ENCODE results near the gene B3GAT3. TPM values are rescaled to one million over a fixed set of nuclear protein-coding genes. Genes with fewer than 3 reads are reported as not detected.
A peak's percentile ranks its signal among the peaks of the same experiment; 100 is the strongest.

The B3GAT3 gene
- total RNA-seq, 1 experiment from 2014 or later = 58.3 TPM

DNA sequence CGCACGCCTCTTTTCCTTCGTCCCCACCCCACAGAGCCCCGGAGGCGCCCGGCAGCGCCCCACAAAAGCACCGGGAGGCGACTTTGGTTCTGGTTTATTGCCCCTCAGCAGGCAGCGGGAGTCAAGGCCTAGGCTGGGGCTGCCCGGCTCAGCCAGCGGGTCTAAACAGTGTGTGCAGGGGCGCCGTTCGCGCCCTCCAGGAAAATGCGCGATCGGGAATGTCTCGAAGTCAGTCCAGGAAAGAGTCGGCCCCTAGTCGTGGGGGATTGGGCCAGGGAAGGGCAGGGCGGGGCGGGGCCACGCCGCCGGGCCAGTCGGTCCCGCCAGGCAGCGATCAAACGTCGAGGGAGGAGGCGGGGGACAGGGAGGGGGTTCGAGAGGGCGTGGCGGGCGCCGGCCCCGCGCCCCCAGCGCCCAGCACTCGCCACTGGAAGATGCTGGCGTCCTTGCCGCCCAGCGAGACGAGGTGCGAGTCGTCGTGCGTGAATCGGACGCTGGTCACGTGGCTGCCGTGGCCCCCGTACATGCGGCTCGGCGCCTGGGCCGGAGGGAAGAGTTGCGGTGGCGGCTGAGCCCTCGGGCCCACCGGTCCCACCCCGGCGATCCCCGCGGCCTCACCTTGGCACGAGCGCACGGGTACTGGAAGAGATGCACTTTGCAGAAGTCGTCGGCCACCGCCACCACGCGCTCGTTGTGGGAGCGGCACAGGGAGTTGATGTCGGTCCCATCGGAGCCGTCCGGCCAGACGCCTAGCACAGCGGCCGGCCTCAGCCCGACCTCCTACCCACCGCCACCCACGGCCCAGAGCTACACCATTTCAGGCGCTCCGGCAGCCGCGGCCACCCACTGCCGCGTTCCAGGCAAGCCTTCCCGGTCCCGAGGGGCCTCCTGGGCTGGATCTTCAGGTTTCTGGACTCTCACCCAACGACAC lies 19.4 kb downstream of the B3GAT3 start:
- Histone ChIP-seq H3K36me3 (replicated peaks; ENCODE audit: control insufficient read depth, insufficient read depth, low read length) (peaks cover 10% of the 10 kb centered on the region), H3K27me3 (ENCODE audit: control insufficient read depth, insufficient read depth, low read length) (peaks cover 23% of the 10 kb centered on the region)
- peak; percentile 97 for DNase-seq

DNA sequence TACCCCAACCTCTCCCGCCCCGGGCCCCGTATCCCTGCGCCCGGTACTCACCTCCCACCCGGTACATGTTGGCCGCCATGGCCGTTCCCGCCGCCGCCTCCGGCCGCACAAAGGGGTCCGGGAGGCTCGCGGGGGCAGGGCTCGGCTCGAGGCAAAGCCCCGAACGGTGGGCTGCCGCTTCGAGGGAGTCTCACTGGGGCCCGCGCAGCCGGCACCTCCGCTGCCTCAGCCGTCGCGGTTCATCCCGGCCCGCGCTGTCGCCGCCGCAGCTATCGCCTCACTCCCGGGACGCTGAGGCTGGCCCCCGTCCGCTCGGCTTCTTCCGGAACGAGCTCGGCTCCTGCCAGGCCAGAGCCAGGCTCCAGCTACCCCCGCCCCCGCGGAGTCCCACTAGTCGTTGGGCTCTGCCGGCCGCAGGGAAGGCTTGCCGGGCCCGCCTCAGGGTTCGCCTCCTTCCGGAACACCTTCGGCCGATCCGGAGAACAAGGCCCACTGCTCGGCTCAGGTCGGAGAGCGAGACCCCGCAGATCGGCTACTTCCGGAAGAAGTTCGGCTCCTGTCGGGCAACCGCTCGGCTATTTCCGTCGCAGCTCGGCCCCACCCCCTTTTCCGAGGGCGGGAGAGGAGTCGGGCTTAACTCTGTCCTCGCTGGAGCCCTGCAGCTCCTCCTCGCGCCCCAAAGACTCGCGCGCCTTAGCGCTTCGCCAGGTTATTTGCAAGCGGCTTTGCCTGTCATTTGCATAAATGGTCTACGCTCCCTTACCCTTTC lies 20.2 kb downstream of the B3GAT3 start, which contains the start of gene MTA2:
Gene MTA2, minus strand, starts transcription at position 494 of the 769 bp plus-strand sequence. Its CDS starts 415 bp downstream, at position 79.
- H3K4me3 ChIP-seq (ENCODE audit: insufficient read depth, low read depth, low read length) = peak within 1 kb of the TSS; percentile 95
- peak; percentile 98 for DNase-seq
- peaks cover 23% of the 10 kb centered on the region for H3K27me3 ChIP-seq (ENCODE audit: control insufficient read depth, insufficient read depth, low read length)
- peaks cover 14% of the 10 kb centered on the region for H3K36me3 ChIP-seq (replicated peaks; ENCODE audit: control insufficient read depth, insufficient read depth, low read length)

More for the DNA sequence above, 19.4 kb downstream of the B3GAT3 start:
- peak overlapping the region; percentile 95 for H3K4me3 ChIP-seq (ENCODE audit: insufficient read depth, low read depth, low read length)

DNA sequence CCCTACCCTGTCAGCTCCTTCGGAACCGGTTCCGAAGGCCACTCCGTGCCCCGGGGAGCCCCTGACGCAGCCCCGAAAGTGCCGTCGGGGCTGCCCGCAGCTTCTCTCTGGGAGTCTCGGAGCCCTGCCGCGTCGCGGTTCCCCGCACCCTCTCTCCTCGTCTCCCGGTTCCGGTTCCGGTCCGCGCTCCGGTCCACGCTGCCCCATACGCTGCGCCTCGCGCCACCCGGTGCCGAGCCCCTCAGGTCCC lies 20.7 kb downstream of the B3GAT3 start:
- Histone ChIP-seq H3K4me3 (ENCODE audit: insufficient read depth, low read depth, low read length) (peak overlapping the region; percentile 95), H3K36me3 (replicated peaks; ENCODE audit: control insufficient read depth, insufficient read depth, low read length) (peaks cover 18% of the 10 kb centered on the region), H3K27me3 (ENCODE audit: control insufficient read depth, insufficient read depth, low read length) (peaks cover 23% of the 10 kb centered on the region)
- peak; percentile 74 for DNase-seq

DNA sequence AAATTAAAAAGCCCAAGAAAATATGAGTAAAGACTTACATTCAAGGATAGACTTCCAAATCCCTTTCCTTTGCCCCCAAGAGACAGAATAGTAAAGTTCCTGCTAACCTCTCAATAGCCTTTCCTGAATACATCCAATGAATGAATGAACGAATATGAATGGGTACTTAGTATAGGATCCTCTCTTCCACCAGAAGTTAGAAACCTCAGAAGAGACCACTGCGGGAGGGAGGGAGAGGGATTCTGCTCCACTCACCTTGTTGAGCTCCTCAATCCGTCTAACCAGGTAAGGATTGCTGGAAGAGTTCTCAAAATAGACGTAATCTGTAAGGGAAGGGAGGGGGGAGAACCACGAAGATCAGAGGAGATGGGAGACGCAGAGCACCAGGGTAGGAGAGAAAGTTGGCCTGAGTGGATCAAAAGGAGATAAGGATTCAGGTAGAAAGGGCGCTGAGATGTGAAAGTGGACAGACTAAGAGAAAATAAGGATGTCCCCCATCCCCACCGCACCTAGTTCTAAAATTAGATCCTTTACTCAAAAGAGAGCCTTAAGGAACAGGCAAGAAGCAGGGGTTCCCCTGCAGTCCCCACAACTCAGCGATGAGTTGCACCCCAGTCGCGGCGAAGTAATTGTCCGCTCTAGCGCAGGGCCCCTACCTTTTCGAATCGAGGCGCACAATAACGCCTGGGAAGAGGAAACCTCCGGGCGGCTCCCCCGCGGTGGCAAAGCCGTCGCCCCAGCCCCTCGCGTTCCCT lies 21.2 kb downstream of the B3GAT3 start:
- peaks cover 23% of the 10 kb centered on the region for H3K27me3 ChIP-seq (ENCODE audit: control insufficient read depth, insufficient read depth, low read length)
- DNase-seq = peak; percentile 57
- peaks cover 23% of the 10 kb centered on the region for H3K36me3 ChIP-seq (replicated peaks; ENCODE audit: control insufficient read depth, insufficient read depth, low read length)
- peak overlapping the region; percentile 95 for H3K4me3 ChIP-seq (ENCODE audit: insufficient read depth, low read depth, low read length)

DNA sequence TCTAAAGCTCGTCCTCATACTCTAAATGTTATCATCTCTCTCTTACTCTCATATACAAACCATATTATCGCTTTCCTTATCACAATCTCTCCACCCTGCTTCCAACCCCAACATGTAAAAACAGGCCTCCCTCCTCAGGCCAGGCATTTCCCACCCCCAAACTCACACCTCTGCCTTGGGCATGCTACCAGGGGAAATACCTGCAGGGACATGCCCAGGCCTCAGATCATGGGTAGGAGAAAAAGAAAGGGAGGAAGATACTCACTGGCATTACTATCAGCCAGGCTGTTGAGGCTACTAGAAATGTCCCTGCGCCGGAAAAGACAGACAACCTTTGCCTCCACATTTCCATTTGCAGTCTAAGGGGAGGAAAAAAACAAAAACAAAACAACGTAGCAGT lies 21.9 kb downstream of the B3GAT3 start:
- Histone ChIP-seq H3K4me3 (ENCODE audit: insufficient read depth, low read depth, low read length) (peak overlapping the region; percentile 95; the same call in 1 of the 2 replicates), H3K36me3 (replicated peaks; ENCODE audit: control insufficient read depth, insufficient read depth, low read length) (peaks cover 28% of the 10 kb centered on the region), H3K27me3 (ENCODE audit: control insufficient read depth, insufficient read depth, low read length) (peaks cover 23% of the 10 kb centered on the region)
- DNase-seq = no peak

DNA sequence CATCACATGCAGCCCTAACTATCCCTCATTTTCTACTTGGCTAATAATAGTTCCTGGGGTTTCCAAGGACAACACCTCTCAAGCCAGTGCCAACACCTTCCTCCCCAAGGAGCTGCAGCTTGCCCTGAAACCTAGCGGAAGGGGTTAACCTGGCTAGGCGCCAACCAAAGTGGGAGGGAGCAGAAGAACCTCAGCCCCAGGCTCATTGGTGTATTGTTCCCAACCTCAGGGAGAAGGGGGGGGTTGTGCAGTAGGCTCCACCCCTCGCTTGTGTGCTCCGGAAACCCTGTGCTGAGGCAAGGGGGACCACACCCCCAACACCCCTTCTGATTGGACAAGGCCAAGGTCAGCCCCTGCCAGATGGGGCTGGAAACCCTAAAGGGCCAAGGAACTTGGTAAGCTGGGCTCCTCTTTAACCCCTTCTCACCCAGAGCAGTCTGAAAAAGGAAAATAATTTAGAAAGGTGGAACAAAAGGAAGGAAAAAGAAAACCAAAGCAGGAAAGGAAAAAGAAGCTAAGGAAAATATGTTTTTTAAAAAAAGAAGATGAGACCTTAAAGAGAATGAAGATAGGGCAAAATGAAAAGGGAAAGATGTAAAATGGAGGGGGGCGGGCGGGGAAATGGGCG lies 22.6 kb downstream of the B3GAT3 start:
- peaks cover 23% of the 10 kb centered on the region for H3K27me3 ChIP-seq (ENCODE audit: control insufficient read depth, insufficient read depth, low read length)
- H3K36me3 ChIP-seq (replicated peaks; ENCODE audit: control insufficient read depth, insufficient read depth, low read length) = peaks cover 29% of the 10 kb centered on the region
- peak; percentile 98 for DNase-seq
- no peak overlapping the region for H3K4me3 ChIP-seq (ENCODE audit: insufficient read depth, low read depth, low read length)

DNA sequence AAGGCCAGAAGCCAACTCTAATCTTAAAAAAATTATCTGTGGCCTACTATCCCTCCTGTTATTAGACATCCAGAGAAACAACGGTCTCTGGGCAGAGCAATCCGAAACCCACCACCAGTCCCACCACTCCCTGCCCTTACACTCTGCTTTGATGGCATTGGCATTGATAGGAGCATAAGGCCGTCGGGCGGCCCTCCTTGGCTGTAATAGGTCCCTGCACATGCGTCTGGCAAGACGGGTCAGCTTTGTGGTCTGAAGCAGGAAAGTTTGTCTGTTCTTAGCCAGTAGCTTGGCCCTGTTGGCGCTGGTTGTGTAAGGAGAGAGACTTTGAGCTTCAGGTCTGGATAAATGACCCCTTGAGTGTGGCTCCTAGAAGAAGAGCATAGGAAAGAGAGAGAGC lies 26.7 kb downstream of the B3GAT3 start:
- Histone ChIP-seq H3K27me3 (ENCODE audit: control insufficient read depth, insufficient read depth, low read length) (no peaks in the 10 kb centered on the region), H3K4me3 (ENCODE audit: insufficient read depth, low read depth, low read length) (no peak overlapping the region), H3K36me3 (replicated peaks; ENCODE audit: control insufficient read depth, insufficient read depth, low read length) (peaks cover 31% of the 10 kb centered on the region)
- no peak for DNase-seq

DNA sequence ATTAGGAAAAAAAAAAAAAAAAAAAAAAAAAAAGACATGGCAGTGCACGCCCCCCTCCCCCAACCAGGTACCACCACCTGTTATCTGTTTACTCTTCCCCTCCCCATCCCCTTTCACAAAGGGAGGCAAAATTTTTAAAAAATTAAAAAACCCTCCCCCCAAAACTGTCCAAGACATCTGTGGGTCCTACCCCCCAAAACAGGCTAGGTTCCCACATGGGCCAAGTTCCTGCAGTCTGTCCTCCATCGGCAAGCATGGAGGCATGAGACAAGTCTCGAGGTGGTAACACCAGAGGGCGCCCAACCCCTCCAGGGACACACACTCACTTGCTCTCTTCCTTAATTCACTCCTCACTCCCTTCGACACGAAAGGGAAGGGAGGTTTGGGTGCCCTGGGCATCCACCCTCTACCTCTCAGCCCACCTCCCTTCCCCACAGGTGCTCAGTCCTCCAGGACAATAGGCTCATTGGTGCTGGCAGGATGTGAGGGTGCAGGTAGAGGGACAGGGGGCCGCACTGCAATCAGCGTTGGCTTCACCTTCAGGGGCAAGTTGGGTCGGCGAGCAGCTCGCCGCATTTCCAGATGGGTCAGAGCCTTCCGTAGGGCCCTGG lies 28.2 kb downstream of the B3GAT3 start:
- Histone ChIP-seq H3K27me3 (ENCODE audit: control insufficient read depth, insufficient read depth, low read length) (no peaks in the 10 kb centered on the region), H3K36me3 (replicated peaks; ENCODE audit: control insufficient read depth, insufficient read depth, low read length) (peaks cover 33% of the 10 kb centered on the region), H3K4me3 (ENCODE audit: insufficient read depth, low read depth, low read length) (no peak overlapping the region)
- DNase-seq = peak; percentile 83

DNA sequence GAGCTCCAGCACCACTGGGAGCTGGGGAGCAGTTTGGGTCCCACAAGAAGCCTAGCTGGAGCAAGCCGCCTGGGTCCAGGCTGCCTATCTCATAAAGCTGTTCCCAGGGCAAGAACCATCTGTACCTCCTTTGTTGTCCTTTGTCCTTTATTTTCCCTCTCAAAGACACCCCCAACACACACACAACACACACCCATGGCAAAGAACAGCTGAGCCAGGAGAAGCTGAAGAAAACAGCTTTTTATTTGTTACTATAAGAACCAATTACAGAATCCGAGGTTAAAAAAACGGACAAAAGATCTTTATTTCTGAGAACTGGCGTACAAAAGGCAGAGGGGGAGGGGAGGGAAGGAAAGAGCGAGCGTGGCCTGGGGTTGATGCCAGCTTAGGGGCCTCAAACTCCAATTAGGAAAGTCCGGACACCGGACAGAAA lies 28.8 kb downstream of the B3GAT3 start:
- Histone ChIP-seq H3K27me3 (ENCODE audit: control insufficient read depth, insufficient read depth, low read length) (no peaks in the 10 kb centered on the region), H3K36me3 (replicated peaks; ENCODE audit: control insufficient read depth, insufficient read depth, low read length) (peaks cover 29% of the 10 kb centered on the region), H3K4me3 (ENCODE audit: insufficient read depth, low read depth, low read length) (no peak overlapping the region)
- DNase-seq = no peak

DNA sequence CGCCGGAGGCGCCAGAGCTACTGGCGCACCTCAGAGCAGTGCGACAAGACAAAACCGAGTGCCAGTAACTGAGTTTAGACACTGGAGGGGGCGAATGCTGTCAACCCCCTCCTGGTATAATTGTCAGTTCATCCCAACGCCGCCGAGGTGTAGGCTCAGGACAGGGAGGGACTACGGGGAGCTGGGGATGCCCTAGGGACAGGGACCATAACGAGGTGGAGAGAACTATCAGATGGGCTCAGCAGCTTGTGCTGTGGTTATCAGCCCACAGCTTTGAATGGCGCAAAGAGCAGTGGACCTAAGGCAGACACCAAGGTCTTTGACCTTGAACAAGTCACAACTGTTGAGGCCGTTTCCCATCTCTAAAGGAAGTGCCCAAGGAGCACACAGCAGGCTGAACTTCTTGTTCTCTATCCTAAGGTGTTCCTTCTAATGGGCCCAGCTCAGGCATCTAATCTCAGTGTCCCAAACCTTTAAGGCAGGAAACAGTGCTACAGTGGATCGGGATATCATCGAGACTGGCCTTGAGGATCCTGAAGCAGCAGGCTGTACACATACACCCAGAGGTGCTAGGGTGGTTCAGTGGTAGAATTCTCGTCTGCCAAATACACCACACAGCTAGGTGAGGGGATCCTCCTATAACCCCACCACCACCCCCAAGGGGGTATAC lies 29.5 kb downstream of the B3GAT3 start:
- DNase-seq = no peak
- H3K36me3 ChIP-seq (replicated peaks; ENCODE audit: control insufficient read depth, insufficient read depth, low read length) = peaks cover 26% of the 10 kb centered on the region
- H3K27me3 ChIP-seq (ENCODE audit: control insufficient read depth, insufficient read depth, low read length) = no peaks in the 10 kb centered on the region
- H3K4me3 ChIP-seq (ENCODE audit: insufficient read depth, low read depth, low read length) = peak overlapping the region; percentile 51

DNA sequence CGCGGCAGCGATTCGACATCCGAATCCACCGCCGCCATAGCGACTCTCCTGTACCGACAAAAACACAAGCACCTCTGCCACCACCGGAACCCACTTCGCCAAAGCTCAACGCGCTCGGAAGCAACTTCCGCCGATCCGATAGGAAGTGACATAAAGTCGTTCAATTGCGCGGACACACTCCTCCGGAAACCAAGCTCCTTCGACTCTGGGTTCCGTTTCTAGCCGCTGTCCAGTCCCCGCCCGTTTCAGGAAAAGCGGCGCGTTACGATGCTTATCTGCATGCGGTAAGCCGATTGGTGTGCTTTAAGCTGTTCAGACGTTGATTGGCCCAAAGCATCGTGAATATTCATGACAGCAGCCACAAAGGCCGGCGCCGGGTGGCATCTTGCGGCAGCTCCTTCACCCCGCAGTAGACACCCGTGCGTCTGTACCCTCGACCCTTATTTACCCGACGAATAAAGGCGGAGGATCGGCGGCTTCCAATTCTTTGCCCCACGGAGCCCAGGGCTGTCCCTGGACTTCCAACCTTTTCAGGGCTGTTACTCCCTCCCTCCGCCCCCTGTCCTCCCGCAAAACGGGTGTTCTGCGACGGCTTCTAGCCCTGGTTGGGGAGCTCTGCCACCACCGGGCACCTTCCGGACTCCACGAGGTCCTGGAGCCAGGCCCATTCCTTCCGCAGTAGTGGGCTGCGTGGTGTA lies 30.2 kb downstream of the B3GAT3 start, which contains the start of gene TUT1:
Gene TUT1, minus strand, starts transcription at position 76 of the 698 bp plus-strand sequence. Its CDS starts 38 bp downstream, at position 38.
- DNase-seq = peak; percentile 93
- Histone ChIP-seq H3K36me3 (replicated peaks; ENCODE audit: control insufficient read depth, insufficient read depth, low read length) (peaks cover 23% of the 10 kb centered on the region), H3K4me3 (ENCODE audit: insufficient read depth, low read depth, low read length) (peak within 1 kb of the TSS; percentile 51), H3K27me3 (ENCODE audit: control insufficient read depth, insufficient read depth, low read length) (no peaks in the 10 kb centered on the region)

DNA sequence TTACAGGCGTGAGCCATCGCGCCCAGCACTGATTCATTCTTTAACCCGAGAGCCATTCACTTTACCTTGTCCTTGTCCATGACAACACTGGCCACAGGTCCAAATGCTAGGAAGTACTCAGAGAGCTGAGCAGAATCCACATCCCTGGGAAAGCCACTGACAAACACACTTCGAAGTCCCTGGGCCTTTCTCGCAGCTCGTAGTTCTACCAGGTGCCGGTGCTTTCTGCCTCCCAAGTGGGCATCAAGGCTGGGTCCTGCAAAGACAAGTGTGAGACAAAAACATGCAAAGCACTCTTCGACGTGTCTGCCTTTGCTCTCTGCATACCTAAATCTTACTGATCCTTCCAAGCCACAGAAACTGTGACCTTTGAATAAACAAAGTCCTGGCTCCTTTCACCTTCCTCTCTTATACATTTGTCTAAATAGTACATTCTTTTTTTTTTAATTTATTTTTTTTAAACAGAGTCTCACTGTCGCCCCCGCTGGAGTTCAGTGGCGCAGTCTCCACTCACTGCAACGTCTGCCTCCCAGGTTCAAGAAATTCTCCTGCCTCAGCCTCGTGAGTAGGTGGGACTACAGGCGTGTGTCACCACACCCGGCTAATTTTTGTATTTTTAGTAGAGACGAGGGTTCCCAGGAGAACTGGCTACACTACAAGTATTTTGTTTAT lies 32.7 kb downstream of the B3GAT3 start:
- no peak overlapping the region for H3K4me3 ChIP-seq (ENCODE audit: insufficient read depth, low read depth, low read length)
- peaks cover 10% of the 10 kb centered on the region for H3K36me3 ChIP-seq (replicated peaks; ENCODE audit: control insufficient read depth, insufficient read depth, low read length)
- no peaks in the 10 kb centered on the region for H3K27me3 ChIP-seq (ENCODE audit: control insufficient read depth, insufficient read depth, low read length)
- no peak for DNase-seq

All from H7 (cell line).